ENCODE measurements around the gene CSPG5. TPM values are rescaled to one million over a fixed set of nuclear protein-coding genes. Genes with fewer than 3 reads are reported as not detected.

Gene CSPG5
- total and polyA plus RNA-seq, 4 donors, result 7.7 to 24.9 (median 10.8) TPM

DNA sequence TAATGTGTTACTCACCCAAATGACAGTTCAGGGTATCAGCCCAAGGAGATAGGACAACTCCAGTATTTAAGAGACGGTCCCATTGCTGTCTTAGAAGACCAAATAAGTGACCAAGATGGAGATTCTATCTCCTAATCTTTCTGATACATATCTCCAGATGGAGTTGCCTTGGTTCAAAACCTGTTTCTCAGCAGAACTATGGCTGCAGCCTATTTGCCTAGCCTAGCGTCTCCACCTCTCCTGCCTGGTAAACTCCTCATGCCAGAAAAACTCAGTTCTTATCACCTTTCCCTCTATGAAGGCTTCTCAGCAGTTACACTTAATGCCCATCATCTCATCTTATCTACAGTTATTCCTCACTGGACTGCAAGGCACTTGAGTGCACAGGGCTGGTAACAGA, 1.2 kb upstream of the CSPG5 start:
- no peak overlapping the region for H3K9ac ChIP-seq (ENCODE audit: insufficient read depth in 1 of 2, low read length in 2 of 2)
- H3K4me1 ChIP-seq (ENCODE audit: control insufficient read depth in 5 of 5, insufficient read depth in 5 of 5, low read length in 5 of 5), result peaks cover 0 to 8% (median 0%) of the 10 kb centered on the region in 5 donors
- TF ChIP-seq, protein P1, sequence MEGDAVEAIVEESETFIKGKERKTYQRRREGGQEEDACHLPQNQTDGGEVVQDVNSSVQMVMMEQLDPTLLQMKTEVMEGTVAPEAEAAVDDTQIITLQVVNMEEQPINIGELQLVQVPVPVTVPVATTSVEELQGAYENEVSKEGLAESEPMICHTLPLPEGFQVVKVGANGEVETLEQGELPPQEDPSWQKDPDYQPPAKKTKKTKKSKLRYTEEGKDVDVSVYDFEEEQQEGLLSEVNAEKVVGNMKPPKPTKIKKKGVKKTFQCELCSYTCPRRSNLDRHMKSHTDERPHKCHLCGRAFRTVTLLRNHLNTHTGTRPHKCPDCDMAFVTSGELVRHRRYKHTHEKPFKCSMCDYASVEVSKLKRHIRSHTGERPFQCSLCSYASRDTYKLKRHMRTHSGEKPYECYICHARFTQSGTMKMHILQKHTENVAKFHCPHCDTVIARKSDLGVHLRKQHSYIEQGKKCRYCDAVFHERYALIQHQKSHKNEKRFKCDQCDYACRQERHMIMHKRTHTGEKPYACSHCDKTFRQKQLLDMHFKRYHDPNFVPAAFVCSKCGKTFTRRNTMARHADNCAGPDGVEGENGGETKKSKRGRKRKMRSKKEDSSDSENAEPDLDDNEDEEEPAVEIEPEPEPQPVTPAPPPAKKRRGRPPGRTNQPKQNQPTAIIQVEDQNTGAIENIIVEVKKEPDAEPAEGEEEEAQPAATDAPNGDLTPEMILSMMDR (IDR thresholded peaks at IDR 0.05; ENCODE audit: control extremely low read depth, extremely low read depth), result no peak
- ATAC-seq (ENCODE audit: insufficient read depth, low FRiP score) (no peak), DNase-seq (no peak)
- no peak overlapping the region for H3K4me3 ChIP-seq
- H3K27me3 ChIP-seq (ENCODE audit: control insufficient read depth in 3 of 3, insufficient read depth in 3 of 3, low read length in 2 of 3), result peaks cover 0 to 24% (median 15%) of the 10 kb centered on the region in 3 donors
- no peaks in the 10 kb centered on the region for H3K36me3 ChIP-seq (ENCODE audit: control insufficient read depth in 4 of 4, insufficient read depth in 4 of 4, low read length in 4 of 4)
- WGBS, 2 donors, result 79 to 90% methylated on average over 2 of the region's 2 CpGs
- H3K9me3 ChIP-seq (ENCODE audit: control insufficient read depth in 4 of 4, insufficient read depth in 3 of 4, low read length in 3 of 4), result peaks cover 0 to 2% (median 0%) of the 10 kb centered on the region in 4 donors
- no peak overlapping the region for H3K27ac ChIP-seq (ENCODE audit: low read depth in 1 of 2, low read length in 1 of 2)

DNA sequence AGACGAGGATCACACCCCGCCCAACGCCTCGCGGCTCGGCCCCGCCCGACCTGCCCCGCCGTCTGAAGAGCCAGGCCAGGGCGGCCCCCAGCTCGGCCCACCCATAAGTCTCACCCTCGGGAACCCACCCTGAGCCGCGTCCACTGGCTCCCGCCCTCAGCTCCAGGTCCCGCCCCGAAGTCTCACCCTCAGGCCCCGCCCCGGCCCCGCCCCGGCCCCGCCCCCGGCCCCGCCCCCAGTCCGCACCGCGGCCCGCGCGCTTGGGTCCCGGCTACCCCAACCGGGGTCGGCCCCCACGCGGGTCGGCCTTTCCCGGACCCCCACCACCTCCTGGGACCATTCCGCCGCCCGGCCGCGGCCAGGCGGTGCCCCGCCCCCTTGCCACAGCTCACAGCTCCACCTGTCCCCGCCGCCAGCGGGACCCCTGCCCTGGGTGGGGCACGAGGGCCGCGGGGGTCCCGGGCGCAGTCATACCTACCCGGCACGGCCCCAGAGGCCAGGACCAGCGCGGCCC, 489 bp downstream of the CSPG5 start:
- no peaks in the 10 kb centered on the region for H3K36me3 ChIP-seq (ENCODE audit: control insufficient read depth in 4 of 4, insufficient read depth in 4 of 4, low read length in 4 of 4)
- peak; percentile 39 for ATAC-seq (ENCODE audit: insufficient read depth, low FRiP score)
- no peak overlapping the region for H3K27ac ChIP-seq (ENCODE audit: low read depth in 1 of 2, low read length in 1 of 2)
- H3K4me1 ChIP-seq (ENCODE audit: control insufficient read depth in 5 of 5, insufficient read depth in 5 of 5, low read length in 5 of 5), result peaks cover 0 to 8% (median 0%) of the 10 kb centered on the region in 5 donors
- H3K9me3 ChIP-seq (ENCODE audit: control insufficient read depth in 4 of 4, insufficient read depth in 3 of 4, low read length in 3 of 4), result peaks cover 0 to 2% (median 0%) of the 10 kb centered on the region in 4 donors
- H3K9ac ChIP-seq (ENCODE audit: insufficient read depth in 1 of 2, low read length in 2 of 2), result no peak overlapping the region
- WGBS, 2 donors, result 1 to 2% methylated on average over 39 to 56 of the region's 57 CpGs
- TF ChIP-seq, protein P1 (IDR thresholded peaks at IDR 0.05; ENCODE audit: control extremely low read depth, extremely low read depth), result no peak
- H3K4me3 ChIP-seq, result peak overlapping the region; percentile 55
- DNase-seq, result peak in 2 of 3 donors; percentile 34 to 60
- peaks cover 0 to 24% (median 15%) of the 10 kb centered on the region in 3 donors for H3K27me3 ChIP-seq (ENCODE audit: control insufficient read depth in 3 of 3, insufficient read depth in 3 of 3, low read length in 2 of 3)

DNA sequence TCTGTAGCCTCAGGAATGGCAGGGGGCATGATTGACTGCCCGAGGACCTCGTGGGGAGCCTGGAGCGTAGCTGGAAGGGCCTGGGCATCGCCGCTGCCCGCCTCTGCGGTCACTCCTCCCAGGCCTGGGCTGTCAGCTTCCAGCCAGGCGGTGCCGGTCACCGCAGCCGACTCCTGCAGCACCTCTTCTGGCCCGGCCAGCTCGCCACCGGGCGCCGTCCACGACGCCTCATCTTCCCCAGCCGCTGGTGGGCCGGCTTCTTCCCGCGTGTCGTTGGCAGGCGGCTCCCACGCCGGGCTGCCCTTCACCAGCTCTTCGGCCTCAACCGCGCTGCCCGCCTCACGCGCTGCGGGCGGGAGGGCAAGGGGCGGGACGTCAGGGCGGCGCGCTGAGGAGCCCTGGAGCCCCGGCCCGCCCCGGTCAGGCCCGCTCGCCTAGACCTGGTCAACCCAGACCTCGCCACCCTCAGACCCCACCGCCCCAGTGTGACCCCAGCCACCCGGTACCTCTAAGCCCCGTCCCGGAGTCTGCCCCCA, 1.0 kb downstream of the CSPG5 start:
- TF ChIP-seq, protein P1 (IDR thresholded peaks at IDR 0.05; ENCODE audit: control extremely low read depth, extremely low read depth), result no peak
- DNase-seq, result peak in 2 of 3 donors; percentile 27 to 31
- H3K27ac ChIP-seq (ENCODE audit: low read depth in 1 of 2, low read length in 1 of 2), result no peak overlapping the region
- ATAC-seq (ENCODE audit: insufficient read depth, low FRiP score), result peak; percentile 41
- no peaks in the 10 kb centered on the region for H3K36me3 ChIP-seq (ENCODE audit: control insufficient read depth in 4 of 4, insufficient read depth in 4 of 4, low read length in 4 of 4)
- H3K9me3 ChIP-seq (ENCODE audit: control insufficient read depth in 4 of 4, insufficient read depth in 3 of 4, low read length in 3 of 4), result peaks cover 0 to 2% (median 0%) of the 10 kb centered on the region in 4 donors
- no peak overlapping the region for H3K9ac ChIP-seq (ENCODE audit: insufficient read depth in 1 of 2, low read length in 2 of 2)
- WGBS, 2 donors, result 2 to 5% methylated on average over 39 to 49 of the region's 49 CpGs
- peaks cover 0 to 8% (median 0%) of the 10 kb centered on the region in 5 donors for H3K4me1 ChIP-seq (ENCODE audit: control insufficient read depth in 5 of 5, insufficient read depth in 5 of 5, low read length in 5 of 5)
- peaks cover 0 to 24% (median 15%) of the 10 kb centered on the region in 3 donors for H3K27me3 ChIP-seq (ENCODE audit: control insufficient read depth in 3 of 3, insufficient read depth in 3 of 3, low read length in 2 of 3)
- H3K4me3 ChIP-seq, result peak overlapping the region; percentile 18
